Endothelial cell of umbilical vein (primary cell): Measurements from ENCODE around the gene MCF2L. TPM values are rescaled to one million over a fixed set of nuclear protein-coding genes. Genes with fewer than 3 reads are reported as not detected.

ENCODE experiments used
- BruUV-seq: library from RNA; stranded (reverse); fragments of 400-500 nt; replicated peaks from 2 replicates; lab custom pipeline; 2021; lab: Mats Ljungman, UMichigan
- CTCF ChIA-PET: fragments of 300-600, 350-600 bp; sonication (Branson Sonifier 250); formaldehyde crosslinking; loops from one replicate; lab custom pipeline; 2021; ENCODE audit warnings: antibody characterized with exemption, inconsistent platforms; lab: Charles Lee
- POLR2A ChIA-PET: fragments of 300-600, 350-600 bp; sonication (Branson Sonifier 250); formaldehyde crosslinking; loops from one replicate; lab custom pipeline; 2021; ENCODE audit warnings: antibody characterized with exemption, inconsistent platforms; lab: Charles Lee
- DNase-seq: peaks from one replicate; pipeline ENCODE4 v3.0.0-alpha.2; 2011; ENCODE audit warnings: low read depth, low spot score
- FAIRE-seq: peaks from 2 replicates; lab custom pipeline; 2011; peaks lifted over from hg19 to GRCh38; lab: Jason Lieb, UNC
- H2AFZ ChIP-seq: 2 replicates; pipeline ENCODE4 v1.6.0; 2012; ENCODE audit warnings: low read depth, low read length, control low read depth, inconsistent platforms
- H3K27ac ChIP-seq: 2 replicates; pipeline ENCODE4 v1.5.1; 2011; ENCODE audit warnings: low read depth, mild to moderate bottlenecking, control low read depth, low read length, moderate library complexity; ENCODE audit not compliant: insufficient read depth
- H3K27me3 ChIP-seq, 2 experiments: 2 replicates each; pipeline versions ENCODE4 v1.6.0 to v1.6.1; 2011; ENCODE audit warnings: low read length in 2 of 2, mixed read lengths in 1 of 2; ENCODE audit not compliant: control insufficient read depth in 2 of 2, insufficient read depth in 2 of 2
- H3K36me3 ChIP-seq, 2 experiments: 2 replicates in 1 of 2; 3 replicates in 1 of 2; pipeline ENCODE4 v1.5.1; 2011; ENCODE audit warnings: low read length in 2 of 2, mild to moderate bottlenecking in 1 of 2, moderate library complexity in 1 of 2; ENCODE audit not compliant: control insufficient read depth in 2 of 2, insufficient read depth in 2 of 2; ENCODE audit errors: extremely low read depth in 1 of 2
- H3K4me1 ChIP-seq: 3 replicates; pipeline ENCODE4 v1.5.1; 2011; ENCODE audit warnings: mild to moderate bottlenecking, low read length; ENCODE audit not compliant: control insufficient read depth, insufficient read depth; ENCODE audit errors: extremely low read depth
- H3K4me2 ChIP-seq: 2 replicates; pipeline ENCODE4 v1.6.1; 2011; ENCODE audit warnings: low read length, control low read depth, mixed read lengths; ENCODE audit not compliant: insufficient read depth
- H3K4me3 ChIP-seq, 3 experiments: fragments of 200-600 bp in 1 of 3; sonication (generic), shearing (Covaris generic) in 1 of 3; replicated peaks in 1 of 3; 2 replicates each; pipeline ENCODE4 v1.5.1; 2011 to 2016; ENCODE audit warnings: control low read depth in 3 of 3, low read length in 3 of 3, mild to moderate bottlenecking in 2 of 3, inconsistent platforms in 1 of 3, low read depth in 1 of 3, moderate library complexity in 1 of 3; ENCODE audit not compliant: insufficient read depth in 1 of 3
- H3K79me2 ChIP-seq: 2 replicates; pipeline ENCODE4 v1.6.0; 2012; ENCODE audit warnings: low read length, inconsistent platforms; ENCODE audit not compliant: control insufficient read depth, insufficient read depth
- H3K9ac ChIP-seq: replicated peaks from 2 replicates; pipeline ENCODE3; 2011; ENCODE audit warnings: low read length, control low read depth; ENCODE audit not compliant: insufficient read depth; ENCODE audit errors: extremely low read depth
- H3K9me1 ChIP-seq: replicated peaks from 3 replicates; pipeline ENCODE4 v1.6.0; 2011; ENCODE audit warnings: mild to moderate bottlenecking, low read length; ENCODE audit not compliant: control insufficient read depth, insufficient read depth; ENCODE audit errors: extremely low read depth
- H3K9me3 ChIP-seq: replicated peaks from 2 replicates; pipeline ENCODE4 v1.5.1; 2012; ENCODE audit warnings: low read length, inconsistent platforms; ENCODE audit not compliant: control insufficient read depth, insufficient read depth
- H4K20me1 ChIP-seq: replicated peaks from 2 replicates; pipeline ENCODE3; 2011; ENCODE audit warnings: mild to moderate bottlenecking, low read length; ENCODE audit not compliant: control insufficient read depth, insufficient read depth; ENCODE audit errors: extremely low read depth
- EZH2 ChIP-seq: IDR thresholded peaks from 2 replicates; pipeline ENCODE4 v1.6.1; 2012; ENCODE audit warnings: borderline replicate concordance, low read depth, mild to moderate bottlenecking, moderate library complexity, low read length, inconsistent platforms; ENCODE audit not compliant: severe bottlenecking
- FOS ChIP-seq: IDR thresholded peaks from 2 replicates; pipeline ENCODE4 v1.6.1; 2011; ENCODE audit warnings: mild to moderate bottlenecking, low read length, moderate library complexity, borderline replicate concordance; ENCODE audit not compliant: insufficient read depth
- GATA2 ChIP-seq: IDR thresholded peaks from 2 replicates; pipeline ENCODE4 v1.7.0; 2011; ENCODE audit warnings: low read depth, mild to moderate bottlenecking, moderate library complexity, mixed read lengths, low read length; ENCODE audit not compliant: insufficient read length, insufficient read depth
- JUN ChIP-seq: IDR thresholded peaks from 2 replicates; pipeline ENCODE4 v1.6.1; 2011; ENCODE audit warnings: borderline replicate concordance, low read depth; ENCODE audit not compliant: insufficient read length, insufficient read depth
- MYC ChIP-seq: IDR thresholded peaks from one replicate; pipeline ENCODE4 v1.6.1; 2011; ENCODE audit warnings: mild to moderate bottlenecking, low read depth, low read length
- POLR2A ChIP-seq: IDR thresholded peaks from 2 replicates; pipeline ENCODE4 v1.6.1; 2012; ENCODE audit warnings: low read depth, mild to moderate bottlenecking, control low read depth, low read length
- POLR2AphosphoS5 ChIP-seq: IDR thresholded peaks from 2 replicates; pipeline ENCODE4 v1.6.1; 2012; ENCODE audit warnings: low read depth, mild to moderate bottlenecking, control low read depth, low read length, moderate library complexity; ENCODE audit not compliant: insufficient read depth
- dilution Hi-C: fragments of 300-500 bp; cut with MboI; formaldehyde crosslinking; loops from one replicate; pipeline ENCODE4 v1.15.0; 2019; ENCODE audit warnings: low sequenced_read_pairs; ENCODE audit not compliant: extremely low pct_ligation_motif_present
- intact Hi-C: fragments of 100-400 bp; cut with micrococcal nuclease; formaldehyde crosslinking; loops from one replicate; pipeline ENCODE4 v1.10.0; 2022
- polyA plus RNA-seq, 4 experiments: library from polyadenylated mRNA; depleted of rRNA in 3 of 4; stranded (reverse) in 3 of 4; unstranded in 1 of 4; fragments of >200 nt; gene quantifications; 2 replicates each; pipeline versions ENCODE4 v1.2.1 to v1.2.3, GENCODE V29; 2011 to 2012; ENCODE audit warnings: missing spikeins in 1 of 4
- total RNA-seq: library from RNA; stranded (reverse); gene quantifications from 2 replicates; pipeline ENCODE4 v1.2.3, GENCODE V29; 2021
- TF ChIP-seq, protein P1 (sequence below), 2 donors: IDR thresholded peaks; 1 replicate in 1 of 2; 2 replicates in 1 of 2; pipeline ENCODE4 v1.5.1; 2011; ENCODE audit warnings: low read length in 2 of 2, mild to moderate bottlenecking in 2 of 2, moderate library complexity in 2 of 2, control low read depth in 1 of 2, inconsistent platforms in 1 of 2, low read depth in 1 of 2; ENCODE audit not compliant: insufficient read depth in 1 of 2; ENCODE audit errors: extremely low read depth in 1 of 2
- TF ChIP-seq, protein P2 (sequence below): IDR thresholded peaks from 2 replicates; pipeline ENCODE4 v1.6.1; 2011; ENCODE audit not compliant: insufficient read depth, insufficient read length

Gene MCF2L
- total and polyA plus RNA-seq, 2 donors (not counting 3 experiments of a cell fraction or from before 2014, with no cell fraction given): 0.33 to 0.58 TPM

DNA sequence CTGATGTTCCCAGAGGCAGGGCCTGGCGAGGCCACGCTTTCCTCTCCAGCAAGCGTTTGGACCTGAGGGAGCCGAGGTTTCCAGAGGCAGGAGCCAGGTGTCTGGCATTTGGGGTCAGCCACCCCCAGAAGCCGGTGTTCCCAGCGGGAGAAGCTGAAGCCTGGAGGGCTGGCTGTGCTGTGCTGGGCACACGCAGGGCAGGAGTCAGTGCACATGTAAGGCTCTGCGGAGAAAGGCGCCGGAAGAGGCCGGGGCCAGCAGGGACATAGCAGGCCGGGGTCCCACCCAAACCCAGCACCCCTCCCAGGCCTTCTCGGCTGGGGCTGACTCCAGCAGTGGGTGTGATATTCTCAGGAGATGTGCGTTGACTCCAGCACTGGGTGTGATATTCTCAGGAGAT lies 31.6 kb downstream of the MCF2L start:
- CTCF ChIA-PET: interaction anchor here (1.5 to 1.8 kb wide), 2 partner anchors 9 to 29 kb away, joined by 6 to 7 read pairs; no protein-coding TSS in a partner anchor
- H3K4me2 ChIP-seq: no peak overlapping the region
- no peak for TF ChIP-seq GATA2
- TF ChIP-seq MYC: no peak
- TF ChIP-seq EZH2: no peak
- TF ChIP-seq POLR2A: no peak
- no peak for TF ChIP-seq POLR2AphosphoS5
- TF ChIP-seq JUN: no peak
- TF ChIP-seq, protein P1, sequence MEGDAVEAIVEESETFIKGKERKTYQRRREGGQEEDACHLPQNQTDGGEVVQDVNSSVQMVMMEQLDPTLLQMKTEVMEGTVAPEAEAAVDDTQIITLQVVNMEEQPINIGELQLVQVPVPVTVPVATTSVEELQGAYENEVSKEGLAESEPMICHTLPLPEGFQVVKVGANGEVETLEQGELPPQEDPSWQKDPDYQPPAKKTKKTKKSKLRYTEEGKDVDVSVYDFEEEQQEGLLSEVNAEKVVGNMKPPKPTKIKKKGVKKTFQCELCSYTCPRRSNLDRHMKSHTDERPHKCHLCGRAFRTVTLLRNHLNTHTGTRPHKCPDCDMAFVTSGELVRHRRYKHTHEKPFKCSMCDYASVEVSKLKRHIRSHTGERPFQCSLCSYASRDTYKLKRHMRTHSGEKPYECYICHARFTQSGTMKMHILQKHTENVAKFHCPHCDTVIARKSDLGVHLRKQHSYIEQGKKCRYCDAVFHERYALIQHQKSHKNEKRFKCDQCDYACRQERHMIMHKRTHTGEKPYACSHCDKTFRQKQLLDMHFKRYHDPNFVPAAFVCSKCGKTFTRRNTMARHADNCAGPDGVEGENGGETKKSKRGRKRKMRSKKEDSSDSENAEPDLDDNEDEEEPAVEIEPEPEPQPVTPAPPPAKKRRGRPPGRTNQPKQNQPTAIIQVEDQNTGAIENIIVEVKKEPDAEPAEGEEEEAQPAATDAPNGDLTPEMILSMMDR (IDR thresholded peaks at IDR 0.05; ENCODE audit: extremely low read depth in 1 of 2, insufficient read depth in 1 of 2, low read depth in 1 of 2, low read length in 2 of 2): no peak
- TF ChIP-seq, protein P2, sequence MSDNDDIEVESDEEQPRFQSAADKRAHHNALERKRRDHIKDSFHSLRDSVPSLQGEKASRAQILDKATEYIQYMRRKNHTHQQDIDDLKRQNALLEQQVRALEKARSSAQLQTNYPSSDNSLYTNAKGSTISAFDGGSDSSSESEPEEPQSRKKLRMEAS: no peak
- no peak for TF ChIP-seq FOS

More for the DNA sequence above, 31.6 kb downstream of the MCF2L start:
- Histone ChIP-seq H3K4me3 (no peak overlapping the region), H3K4me1 (no peaks in the 10 kb centered on the region), H3K36me3 (no peaks in the 10 kb centered on the region), H4K20me1 (no peaks in the 10 kb centered on the region), H3K9me1 (no peaks in the 10 kb centered on the region), H3K9me3 (no peaks in the 10 kb centered on the region), H3K79me2 (no peaks in the 10 kb centered on the region), H2AFZ (no peak overlapping the region), H3K27me3 (no peaks in the 10 kb centered on the region), H3K9ac (no peak overlapping the region), H3K27ac (no peak overlapping the region)
- intact Hi-C loops: no loop called here
- FAIRE-seq (no peak), DNase-seq (no peak)
- no TSS peak for BruUV-seq
- dilution Hi-C loops: no loop called here
- POLR2A ChIA-PET: no interaction called here
